Liver (tissue), 9 donors: Measurements from ENCODE around the gene SPECC1L. TPM values are rescaled to one million over a fixed set of nuclear protein-coding genes. Genes with fewer than 3 reads are reported as not detected.

ENCODE experiments used
- DNase-seq: peaks from one replicate; pipeline ENCODE4 v3.0.0-alpha.2; 2017; ENCODE audit warnings: low spot score
- H3K27ac ChIP-seq, 2 donors: one replicate each; pipeline ENCODE4 v1.7.0; 2013; ENCODE audit warnings: inconsistent platforms in 2 of 2, low read length in 2 of 2, control low read depth in 1 of 2, low read depth in 1 of 2, mild to moderate bottlenecking in 1 of 2
- H3K27me3 ChIP-seq, 4 donors: one replicate each; pipeline versions ENCODE4 v1.6.1 to v1.7.0; 2013; ENCODE audit warnings: low read length in 3 of 4, inconsistent platforms in 1 of 4, mild to moderate bottlenecking in 1 of 4, moderate library complexity in 1 of 4; ENCODE audit not compliant: control insufficient read depth in 4 of 4, insufficient read depth in 4 of 4
- H3K36me3 ChIP-seq, 4 donors: one replicate each; pipeline versions ENCODE4 v1.6.1 to v1.7.0; 2013; ENCODE audit warnings: low read length in 3 of 4, mild to moderate bottlenecking in 3 of 4, low read depth in 1 of 4, moderate library complexity in 1 of 4; ENCODE audit not compliant: control insufficient read depth in 4 of 4, insufficient read depth in 3 of 4
- H3K4me1 ChIP-seq, 4 donors: one replicate each; pipeline versions ENCODE4 v1.6.1 to v1.7.0; 2013; ENCODE audit warnings: low read length in 3 of 4, mild to moderate bottlenecking in 3 of 4, moderate library complexity in 1 of 4; ENCODE audit not compliant: control insufficient read depth in 4 of 4, insufficient read depth in 4 of 4
- H3K4me3 ChIP-seq, 3 donors: one replicate each; pipeline versions ENCODE4 v1.6.1 to v1.7.0; 2013; ENCODE audit warnings: low read length in 3 of 3, control low read depth in 1 of 3, low read depth in 1 of 3, mild to moderate bottlenecking in 1 of 3
- H3K9ac ChIP-seq, 2 donors: one replicate each; pipeline ENCODE4 v1.7.0; 2013; ENCODE audit warnings: low read length in 2 of 2, mild to moderate bottlenecking in 2 of 2, moderate library complexity in 2 of 2, control low read depth in 1 of 2, low read depth in 1 of 2
- H3K9me3 ChIP-seq, 4 donors: one replicate each; pipeline versions ENCODE4 v1.6.1 to v1.7.0; 2013; ENCODE audit warnings: low read length in 3 of 4; ENCODE audit not compliant: control insufficient read depth in 4 of 4
- FOXA2 ChIP-seq: IDR thresholded peaks from 2 replicates; pipeline ENCODE4 v1.6.1; 2016; ENCODE audit warnings: antibody characterized with exemption
- GABPA ChIP-seq, 2 donors: IDR thresholded peaks in 1 of 2; conservative IDR thresholded peaks in 1 of 2; 2 replicates each; pipeline ENCODE4 v1.6.1; 2016; ENCODE audit warnings: antibody characterized with exemption in 2 of 2, mild to moderate bottlenecking in 1 of 2, moderate library complexity in 1 of 2
- HNF4A ChIP-seq, 2 donors: conservative IDR thresholded peaks; 2 replicates each; pipeline ENCODE4 v1.6.1; 2016; ENCODE audit warnings: antibody characterized with exemption in 2 of 2, mild to moderate bottlenecking in 2 of 2
- JUND ChIP-seq, 2 donors: IDR thresholded peaks; 2 replicates each; pipeline ENCODE4 v1.6.1; 2016; ENCODE audit warnings: antibody characterized with exemption in 2 of 2
- NR2F2 ChIP-seq: IDR thresholded peaks from 2 replicates; pipeline ENCODE4 v1.6.1; 2016; ENCODE audit warnings: antibody characterized with exemption
- RAD21 ChIP-seq, 2 donors: IDR thresholded peaks; 2 replicates each; pipeline ENCODE4 v1.6.1; 2016; ENCODE audit warnings: antibody characterized with exemption in 2 of 2, mild to moderate bottlenecking in 2 of 2
- RXRA ChIP-seq, 2 donors: IDR thresholded peaks; 2 replicates each; pipeline ENCODE4 v1.6.1; 2017 to 2018; ENCODE audit warnings: antibody characterized with exemption in 2 of 2, mild to moderate bottlenecking in 1 of 2
- YY1 ChIP-seq: IDR thresholded peaks from 2 replicates; pipeline ENCODE4 v1.6.1; 2016; ENCODE audit warnings: antibody characterized with exemption, mild to moderate bottlenecking
- WGBS: extraction: QIAGEN DNeasy Blood & Tissue Kit; methylation state at CpG from one replicate; pipeline ENCODE4 v1.1.7; 2013; 5-methylcytosine and 5-hydroxymethylcytosine counted together
- polyA plus RNA-seq, 2 donors: library from polyadenylated mRNA; stranded (reverse) in 1 of 2; unstranded in 1 of 2; fragments of 200-250 nt in 1 of 2; fragments of >200 nt in 1 of 2; fragmentation: Nextera tagmentation in 1 of 2; extraction: Ambion mirVana in 1 of 2; gene quantifications; one replicate each; pipeline versions ENCODE4 v1.2.1 to v1.2.3, GENCODE V29; 2013 to 2015
- total RNA-seq, 2 donors: library from RNA; depleted of rRNA; stranded (reverse); fragments of >200 nt; gene quantifications; one replicate each; pipeline ENCODE4 v1.2.3, GENCODE V29; 2014
- TF ChIP-seq, protein P1 (sequence below): IDR thresholded peaks from 2 replicates; pipeline ENCODE4 v1.6.1; 2016; ENCODE audit warnings: antibody characterized with exemption
- TF ChIP-seq, protein P2 (sequence below): IDR thresholded peaks from 2 replicates; pipeline ENCODE4 v1.6.1; 2016; ENCODE audit warnings: antibody characterized with exemption
- TF ChIP-seq, protein P3 (sequence below): fragments of 150-350 bp; IDR thresholded peaks from 2 replicates; pipeline ENCODE4 v1.5.1; 2017; ENCODE audit warnings: improper control_type of control experiment, low read depth, low read length; ENCODE audit not compliant: missing input control
- TF ChIP-seq, protein P4 (sequence below): IDR thresholded peaks from 2 replicates; pipeline ENCODE4 v1.6.1; 2016; ENCODE audit warnings: antibody characterized with exemption, mild to moderate bottlenecking
- donor health status: healthy.
- donor health status: healthy.
- donor health status: healthy.
- donor health status: healthy.
- donor health status: healthy.

SPECC1L gene
- total and polyA plus RNA-seq, 4 donors, result 5.4 to 22.3 (median 12.3) TPM

DNA sequence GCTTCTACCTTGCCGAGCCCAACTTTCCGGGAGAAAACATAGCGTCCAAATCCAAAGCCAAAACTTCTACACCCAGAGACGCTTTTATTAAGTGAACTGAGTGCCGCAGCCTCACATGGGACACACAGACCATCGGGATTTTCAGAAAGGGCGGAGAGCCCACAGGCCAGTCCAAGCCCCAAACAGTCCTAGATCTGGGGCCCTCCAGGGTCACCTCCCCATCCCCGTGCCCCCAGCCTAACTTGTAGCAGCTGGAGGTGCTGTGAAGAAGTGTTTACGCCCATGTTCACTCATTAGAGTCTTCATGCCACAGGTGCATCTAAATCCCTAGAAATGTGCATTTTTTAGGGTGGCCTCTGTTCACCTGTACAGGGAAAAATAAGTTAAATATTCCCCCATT, 142.6 kb downstream of the SPECC1L start:
- WGBS, result 96% methylated on average over 9 of the region's 9 CpGs
- DNase-seq, result no peak
- no peaks in the 10 kb centered on the region for H3K9me3 ChIP-seq

DNA sequence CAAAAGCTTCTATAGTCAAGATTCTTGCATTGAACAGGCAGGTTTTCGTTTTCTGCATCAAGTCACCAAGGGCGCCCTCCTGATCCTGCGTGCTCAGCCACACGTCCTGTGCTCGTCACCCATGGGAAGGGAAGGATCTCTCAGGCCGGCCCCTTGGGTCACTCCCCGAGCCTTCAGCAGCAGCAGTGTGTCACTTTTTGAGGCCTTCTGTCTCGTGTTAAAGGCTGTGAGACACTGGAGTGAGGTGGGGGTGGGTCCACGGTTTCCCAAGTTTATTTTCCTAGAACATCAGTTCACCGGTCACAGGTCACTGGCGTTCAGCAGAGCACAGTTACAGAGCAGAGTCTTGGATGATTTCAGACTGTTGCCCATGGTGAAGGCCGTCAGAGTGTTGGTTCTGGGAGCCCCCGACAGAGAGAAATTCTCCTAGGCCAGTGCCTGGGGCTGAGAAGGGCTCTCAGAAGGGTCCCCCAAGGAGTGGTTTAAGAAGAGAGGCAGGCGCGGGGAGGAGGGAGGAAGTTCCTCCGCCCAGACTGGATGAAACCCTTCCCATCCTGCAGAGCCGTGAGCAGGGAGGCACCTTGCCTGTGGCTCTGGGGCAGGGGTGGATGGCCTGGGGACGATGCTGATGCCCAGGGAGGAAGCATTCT, 143.2 kb downstream of the SPECC1L start:
- H3K27ac ChIP-seq, result peak overlapping the region in 1 of 2 donors; percentile 47
- no peak overlapping the region for H3K4me3 ChIP-seq
- H3K9ac ChIP-seq, result no peak overlapping the region
- H3K9me3 ChIP-seq, result no peaks in the 10 kb centered on the region
- H3K27me3 ChIP-seq, result no peaks in the 10 kb centered on the region
- TF ChIP-seq, protein P1, sequence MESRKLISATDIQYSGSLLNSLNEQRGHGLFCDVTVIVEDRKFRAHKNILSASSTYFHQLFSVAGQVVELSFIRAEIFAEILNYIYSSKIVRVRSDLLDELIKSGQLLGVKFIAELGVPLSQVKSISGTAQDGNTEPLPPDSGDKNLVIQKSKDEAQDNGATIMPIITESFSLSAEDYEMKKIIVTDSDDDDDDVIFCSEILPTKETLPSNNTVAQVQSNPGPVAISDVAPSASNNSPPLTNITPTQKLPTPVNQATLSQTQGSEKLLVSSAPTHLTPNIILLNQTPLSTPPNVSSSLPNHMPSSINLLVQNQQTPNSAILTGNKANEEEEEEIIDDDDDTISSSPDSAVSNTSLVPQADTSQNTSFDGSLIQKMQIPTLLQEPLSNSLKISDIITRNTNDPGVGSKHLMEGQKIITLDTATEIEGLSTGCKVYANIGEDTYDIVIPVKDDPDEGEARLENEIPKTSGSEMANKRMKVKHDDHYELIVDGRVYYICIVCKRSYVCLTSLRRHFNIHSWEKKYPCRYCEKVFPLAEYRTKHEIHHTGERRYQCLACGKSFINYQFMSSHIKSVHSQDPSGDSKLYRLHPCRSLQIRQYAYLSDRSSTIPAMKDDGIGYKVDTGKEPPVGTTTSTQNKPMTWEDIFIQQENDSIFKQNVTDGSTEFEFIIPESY, result no peak
- TF ChIP-seq HNF4A (conservative IDR thresholded peaks at IDR 0.05) (no peak), NR2F2 (peak; percentile 14), JUND (IDR thresholded peaks at IDR 0.05) (no peak), FOXA2 (no peak), RXRA (IDR thresholded peaks at IDR 0.05) (peak; percentile 9 to 35), RAD21 (IDR thresholded peaks at IDR 0.05) (no peak)
- TF ChIP-seq, protein P2, sequence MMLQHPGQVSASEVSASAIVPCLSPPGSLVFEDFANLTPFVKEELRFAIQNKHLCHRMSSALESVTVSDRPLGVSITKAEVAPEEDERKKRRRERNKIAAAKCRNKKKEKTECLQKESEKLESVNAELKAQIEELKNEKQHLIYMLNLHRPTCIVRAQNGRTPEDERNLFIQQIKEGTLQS, result no peak
- TF ChIP-seq, protein P3, sequence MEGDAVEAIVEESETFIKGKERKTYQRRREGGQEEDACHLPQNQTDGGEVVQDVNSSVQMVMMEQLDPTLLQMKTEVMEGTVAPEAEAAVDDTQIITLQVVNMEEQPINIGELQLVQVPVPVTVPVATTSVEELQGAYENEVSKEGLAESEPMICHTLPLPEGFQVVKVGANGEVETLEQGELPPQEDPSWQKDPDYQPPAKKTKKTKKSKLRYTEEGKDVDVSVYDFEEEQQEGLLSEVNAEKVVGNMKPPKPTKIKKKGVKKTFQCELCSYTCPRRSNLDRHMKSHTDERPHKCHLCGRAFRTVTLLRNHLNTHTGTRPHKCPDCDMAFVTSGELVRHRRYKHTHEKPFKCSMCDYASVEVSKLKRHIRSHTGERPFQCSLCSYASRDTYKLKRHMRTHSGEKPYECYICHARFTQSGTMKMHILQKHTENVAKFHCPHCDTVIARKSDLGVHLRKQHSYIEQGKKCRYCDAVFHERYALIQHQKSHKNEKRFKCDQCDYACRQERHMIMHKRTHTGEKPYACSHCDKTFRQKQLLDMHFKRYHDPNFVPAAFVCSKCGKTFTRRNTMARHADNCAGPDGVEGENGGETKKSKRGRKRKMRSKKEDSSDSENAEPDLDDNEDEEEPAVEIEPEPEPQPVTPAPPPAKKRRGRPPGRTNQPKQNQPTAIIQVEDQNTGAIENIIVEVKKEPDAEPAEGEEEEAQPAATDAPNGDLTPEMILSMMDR, result no peak
- peaks cover 0 to 46% (median 22%) of the 10 kb centered on the region in 4 donors for H3K36me3 ChIP-seq
- H3K4me1 ChIP-seq, result no peaks in the 10 kb centered on the region
- 76% methylated on average over 18 of the region's 18 CpGs for WGBS
- DNase-seq, result no peak

More for the DNA sequence above, 142.6 kb downstream of the SPECC1L start:
- Histone ChIP-seq H3K4me3 (no peak overlapping the region), H3K36me3 (peaks cover 3 to 51% (median 22%) of the 10 kb centered on the region in 4 donors), H3K4me1 (no peaks in the 10 kb centered on the region), H3K9ac (no peak overlapping the region), H3K27ac (no peak overlapping the region), H3K27me3 (no peaks in the 10 kb centered on the region)
- TF ChIP-seq GABPA (IDR thresholded peaks at IDR 0.05 in 1 of 2, conservative IDR thresholded peaks at IDR 0.05 in 1 of 2) (no peak), YY1 (no peak)
- TF ChIP-seq, protein P3, result no peak
- TF ChIP-seq, protein P4, sequence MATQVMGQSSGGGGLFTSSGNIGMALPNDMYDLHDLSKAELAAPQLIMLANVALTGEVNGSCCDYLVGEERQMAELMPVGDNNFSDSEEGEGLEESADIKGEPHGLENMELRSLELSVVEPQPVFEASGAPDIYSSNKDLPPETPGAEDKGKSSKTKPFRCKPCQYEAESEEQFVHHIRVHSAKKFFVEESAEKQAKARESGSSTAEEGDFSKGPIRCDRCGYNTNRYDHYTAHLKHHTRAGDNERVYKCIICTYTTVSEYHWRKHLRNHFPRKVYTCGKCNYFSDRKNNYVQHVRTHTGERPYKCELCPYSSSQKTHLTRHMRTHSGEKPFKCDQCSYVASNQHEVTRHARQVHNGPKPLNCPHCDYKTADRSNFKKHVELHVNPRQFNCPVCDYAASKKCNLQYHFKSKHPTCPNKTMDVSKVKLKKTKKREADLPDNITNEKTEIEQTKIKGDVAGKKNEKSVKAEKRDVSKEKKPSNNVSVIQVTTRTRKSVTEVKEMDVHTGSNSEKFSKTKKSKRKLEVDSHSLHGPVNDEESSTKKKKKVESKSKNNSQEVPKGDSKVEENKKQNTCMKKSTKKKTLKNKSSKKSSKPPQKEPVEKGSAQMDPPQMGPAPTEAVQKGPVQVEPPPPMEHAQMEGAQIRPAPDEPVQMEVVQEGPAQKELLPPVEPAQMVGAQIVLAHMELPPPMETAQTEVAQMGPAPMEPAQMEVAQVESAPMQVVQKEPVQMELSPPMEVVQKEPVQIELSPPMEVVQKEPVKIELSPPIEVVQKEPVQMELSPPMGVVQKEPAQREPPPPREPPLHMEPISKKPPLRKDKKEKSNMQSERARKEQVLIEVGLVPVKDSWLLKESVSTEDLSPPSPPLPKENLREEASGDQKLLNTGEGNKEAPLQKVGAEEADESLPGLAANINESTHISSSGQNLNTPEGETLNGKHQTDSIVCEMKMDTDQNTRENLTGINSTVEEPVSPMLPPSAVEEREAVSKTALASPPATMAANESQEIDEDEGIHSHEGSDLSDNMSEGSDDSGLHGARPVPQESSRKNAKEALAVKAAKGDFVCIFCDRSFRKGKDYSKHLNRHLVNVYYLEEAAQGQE, result no peak
